Cortex of kidney (tissue), 1 donor: ENCODE results near the gene IKZF5.
A peak's percentile ranks its signal among the peaks of the same experiment; 100 is the strongest.

Experiments used
- DNase-seq: peaks from one replicate; lab custom pipeline; 2025; lab: John Stamatoyannopoulos, UW

The IKZF5 gene, protein sequence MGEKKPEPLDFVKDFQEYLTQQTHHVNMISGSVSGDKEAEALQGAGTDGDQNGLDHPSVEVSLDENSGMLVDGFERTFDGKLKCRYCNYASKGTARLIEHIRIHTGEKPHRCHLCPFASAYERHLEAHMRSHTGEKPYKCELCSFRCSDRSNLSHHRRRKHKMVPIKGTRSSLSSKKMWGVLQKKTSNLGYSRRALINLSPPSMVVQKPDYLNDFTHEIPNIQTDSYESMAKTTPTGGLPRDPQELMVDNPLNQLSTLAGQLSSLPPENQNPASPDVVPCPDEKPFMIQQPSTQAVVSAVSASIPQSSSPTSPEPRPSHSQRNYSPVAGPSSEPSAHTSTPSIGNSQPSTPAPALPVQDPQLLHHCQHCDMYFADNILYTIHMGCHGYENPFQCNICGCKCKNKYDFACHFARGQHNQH

DNA sequence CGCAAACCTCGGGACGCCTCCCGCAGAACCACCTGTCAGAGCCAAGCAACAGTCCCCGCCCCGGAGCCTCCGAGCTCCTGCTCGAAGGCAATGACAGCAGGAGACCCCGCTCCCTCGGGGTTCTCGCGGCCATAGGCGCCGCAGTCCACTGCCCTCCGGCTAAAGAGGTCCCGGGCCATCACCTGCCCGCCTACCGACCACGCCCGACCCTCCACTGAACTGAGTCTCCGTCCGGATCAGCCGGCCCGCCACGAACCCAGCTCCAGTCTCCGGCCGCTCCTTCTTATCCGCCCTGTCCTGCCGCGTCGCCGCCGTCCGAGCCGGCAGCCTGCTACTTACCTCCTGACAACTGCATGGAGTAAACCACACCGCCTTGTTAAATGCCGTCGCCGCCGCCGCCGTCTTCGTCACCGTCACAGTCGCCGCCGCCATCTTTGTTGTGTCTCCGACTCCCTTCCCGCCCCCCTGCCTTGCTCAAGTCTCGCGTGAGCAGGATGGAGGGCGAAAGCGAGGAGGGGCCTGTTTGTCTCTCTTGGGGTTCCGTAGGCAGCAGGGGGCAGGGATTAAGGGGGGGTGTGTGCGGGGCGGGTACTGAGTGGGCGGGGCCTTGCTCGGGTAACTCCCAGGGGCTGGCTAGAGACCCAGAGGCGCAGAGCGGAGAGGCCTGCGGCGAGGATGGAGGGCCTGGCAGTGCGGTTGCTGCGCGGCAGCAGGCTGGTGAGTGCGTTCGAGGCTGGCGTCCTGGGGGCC is at the start of gene IKZF5, which contains the start of gene ACADSB:
IKZF5 (minus strand) TSS at position 441 of the 750 bp plus-strand sequence. CDS start 10,170 bp downstream, outside the sequence.
ACADSB (plus strand) TSS at position 652 of the 750 bp plus-strand sequence; CDS start at position 676, 24 bp downstream.
- peak; percentile 37 for DNase-seq

DNA sequence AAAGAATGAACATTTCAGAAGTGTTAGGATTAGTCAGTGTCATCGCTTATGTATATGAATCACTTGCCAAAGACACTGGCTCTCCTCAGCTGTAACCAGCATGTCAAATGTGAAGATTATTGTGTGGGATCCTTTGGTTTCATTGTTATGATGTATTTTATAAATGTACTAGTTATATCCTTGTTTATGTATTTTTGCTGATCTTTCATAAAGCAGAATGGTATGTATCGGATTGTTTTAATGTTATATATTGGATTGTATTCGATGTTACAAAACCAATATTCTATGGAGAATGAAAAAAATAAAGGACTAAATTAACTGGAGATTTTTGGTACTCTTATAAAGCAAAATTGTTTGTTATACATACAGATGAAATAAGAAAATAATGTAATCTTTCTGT is 49.4 kb upstream of the IKZF5 start:
- DNase-seq: no peak

DNA sequence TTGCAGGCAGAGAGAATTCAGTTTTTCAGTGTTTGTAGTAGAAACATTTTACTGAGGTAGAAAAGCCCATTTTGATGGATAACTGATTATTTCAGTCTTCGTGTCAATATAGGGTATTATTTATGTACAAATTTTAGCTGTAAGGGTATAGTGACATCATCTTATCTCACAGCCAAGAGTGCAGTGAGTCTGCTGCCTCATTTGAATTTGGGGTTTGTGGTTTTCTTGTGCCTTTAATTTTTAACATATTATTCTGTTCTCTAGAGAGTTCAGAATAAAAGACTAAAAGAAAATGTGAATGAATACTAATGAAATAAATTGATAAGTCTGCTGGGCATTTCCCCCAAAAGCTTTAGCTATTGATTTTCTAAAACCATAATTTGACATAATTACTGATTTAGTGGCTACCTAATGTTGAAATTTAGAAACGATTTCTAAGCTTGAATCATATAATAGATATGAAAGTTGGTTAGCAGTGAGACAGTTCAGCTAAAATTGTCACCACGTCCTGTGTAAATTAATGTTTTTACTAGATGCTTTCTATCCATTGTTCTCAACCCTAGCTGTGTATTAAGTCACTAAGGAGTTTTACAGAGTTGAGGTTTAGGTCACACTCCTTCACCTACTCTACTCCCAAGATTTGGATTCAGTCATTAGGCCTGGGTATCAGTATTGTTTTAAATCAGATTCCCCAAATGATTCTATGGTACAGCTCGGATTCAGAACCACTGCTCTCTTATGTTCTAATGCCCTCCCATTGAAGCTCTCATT is 37.6 kb upstream of the IKZF5 start:
- DNase-seq: no peak

DNA sequence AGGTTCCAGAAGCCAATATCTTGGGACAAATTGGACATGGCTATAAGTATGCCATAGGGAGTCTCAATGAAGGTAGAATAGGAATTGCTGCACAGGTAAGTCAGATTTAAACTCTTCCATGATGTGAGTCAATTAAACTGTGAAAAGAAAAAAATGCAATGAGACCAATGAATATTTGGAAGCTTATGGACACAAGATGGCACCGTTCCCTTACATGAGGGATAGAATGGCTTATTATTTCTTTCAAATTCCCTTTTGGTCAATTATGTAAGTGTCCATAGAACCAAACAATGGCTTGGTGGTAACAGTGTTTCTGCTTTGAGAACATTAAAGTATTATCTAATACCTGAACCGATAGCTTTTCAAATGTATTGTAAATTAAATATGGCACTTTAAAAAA is 35.8 kb upstream of the IKZF5 start:
- no peak for DNase-seq

DNA sequence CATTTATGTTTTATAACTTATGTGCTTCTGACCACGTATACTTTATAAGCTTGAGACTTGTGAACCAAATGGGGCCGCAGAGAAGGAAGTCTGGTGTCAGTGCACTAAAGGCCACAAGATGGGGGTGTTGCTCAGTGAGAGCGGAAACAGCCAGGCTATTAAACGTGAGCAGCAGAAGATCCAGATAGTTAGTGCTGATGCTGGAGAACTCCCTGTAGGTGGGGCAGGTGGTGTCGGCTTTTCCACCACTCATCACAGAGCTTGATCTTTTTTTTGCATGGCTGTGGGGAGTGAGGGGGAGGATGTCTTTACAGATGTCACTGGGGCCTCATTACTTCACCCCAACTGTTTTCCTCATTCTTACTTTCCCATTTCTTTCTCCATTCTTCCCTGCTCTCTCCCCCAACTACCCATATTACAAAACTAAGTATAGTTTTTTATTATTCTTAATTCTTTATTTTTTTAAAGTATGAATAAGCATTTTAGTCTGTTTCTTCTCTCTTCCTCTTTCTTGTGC is 34.9 kb upstream of the IKZF5 start:
- no peak for DNase-seq

DNA sequence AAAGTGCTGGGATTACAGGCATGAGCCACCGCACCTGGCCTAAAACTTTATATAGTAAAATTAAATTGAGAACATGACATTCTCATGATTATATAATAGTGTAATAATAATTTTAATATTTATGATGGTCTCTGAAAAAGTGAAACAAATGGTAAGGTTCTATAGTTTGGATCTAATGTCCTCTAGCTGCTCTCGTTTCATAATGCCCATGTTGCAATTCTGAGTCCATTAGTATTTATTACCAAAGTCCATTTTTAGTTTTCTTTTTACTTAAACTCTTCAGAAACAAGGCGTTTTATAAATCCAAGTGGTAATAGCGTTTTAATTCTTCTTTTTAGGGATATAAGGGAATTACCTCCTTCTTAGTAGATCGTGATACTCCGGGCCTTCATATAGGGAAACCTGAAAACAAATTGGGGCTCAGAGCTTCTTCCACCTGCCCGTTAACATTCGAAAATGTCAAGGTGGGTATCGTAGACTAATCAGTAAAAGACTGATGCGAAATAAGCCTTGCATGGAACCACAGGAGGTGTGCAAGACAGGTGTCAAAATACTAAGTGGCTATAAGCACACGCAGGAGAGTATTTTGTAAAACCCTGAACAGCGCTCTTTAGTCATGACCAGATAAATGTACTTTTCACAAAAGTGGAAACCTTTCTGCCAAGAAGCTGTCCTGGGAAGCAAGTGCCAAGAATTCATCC is 34.3 kb upstream of the IKZF5 start:
- DNase-seq: no peak

DNA sequence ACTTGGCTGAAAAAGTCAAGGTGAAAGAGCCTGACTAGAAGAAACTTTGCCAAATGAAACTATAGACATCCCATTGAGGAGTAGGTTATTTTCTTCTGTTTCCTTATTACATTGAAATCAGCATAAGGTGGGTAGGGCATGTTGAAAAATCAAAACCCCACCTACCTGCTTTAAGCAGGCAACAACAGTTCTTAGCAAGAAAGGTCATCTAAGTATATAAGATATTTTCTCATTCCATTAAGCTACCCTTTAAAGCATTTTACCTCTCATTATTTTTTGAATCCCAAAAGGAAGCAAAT is 31.0 kb upstream of the IKZF5 start:
- no peak for DNase-seq

DNA sequence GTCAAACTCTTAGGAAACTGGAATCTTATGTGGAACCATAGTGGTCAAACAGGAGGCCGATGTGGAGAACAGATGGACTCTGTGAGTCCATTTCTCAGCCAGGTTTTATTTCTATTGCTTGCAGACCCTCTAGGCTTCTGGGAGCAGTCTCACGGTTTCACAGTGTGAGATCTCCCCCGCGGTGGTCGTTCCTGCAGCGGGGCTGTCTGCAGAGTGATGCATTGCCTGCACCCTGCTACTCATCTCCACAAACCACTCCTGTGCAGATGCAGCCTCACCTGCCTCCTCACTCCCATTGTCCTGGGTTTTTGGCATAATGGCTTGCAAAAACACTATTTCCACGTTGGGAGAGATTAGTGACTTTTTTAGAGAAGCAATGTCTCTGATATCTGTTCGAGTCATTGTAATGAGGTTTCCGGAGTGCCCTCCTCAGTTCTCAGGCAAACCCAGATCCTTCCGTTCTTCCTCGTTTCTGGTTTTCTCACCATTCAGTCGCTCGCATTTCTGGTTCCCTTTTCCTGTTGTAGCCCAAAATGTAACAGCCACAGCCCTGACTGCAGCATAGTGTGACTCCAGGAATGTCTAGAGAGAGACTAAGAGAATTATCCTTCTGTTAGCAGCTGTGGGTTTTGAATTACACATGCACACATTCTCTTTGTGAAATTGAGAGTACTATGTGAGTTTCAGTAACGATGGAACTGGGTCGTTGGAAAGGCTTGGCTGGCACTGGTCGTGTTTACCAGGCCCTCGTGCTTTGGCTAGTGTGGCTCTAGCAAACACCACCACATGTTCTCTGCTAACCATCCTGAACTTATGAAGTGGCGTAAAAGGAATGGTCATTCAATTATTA is 30.4 kb upstream of the IKZF5 start:
- no peak for DNase-seq

DNA sequence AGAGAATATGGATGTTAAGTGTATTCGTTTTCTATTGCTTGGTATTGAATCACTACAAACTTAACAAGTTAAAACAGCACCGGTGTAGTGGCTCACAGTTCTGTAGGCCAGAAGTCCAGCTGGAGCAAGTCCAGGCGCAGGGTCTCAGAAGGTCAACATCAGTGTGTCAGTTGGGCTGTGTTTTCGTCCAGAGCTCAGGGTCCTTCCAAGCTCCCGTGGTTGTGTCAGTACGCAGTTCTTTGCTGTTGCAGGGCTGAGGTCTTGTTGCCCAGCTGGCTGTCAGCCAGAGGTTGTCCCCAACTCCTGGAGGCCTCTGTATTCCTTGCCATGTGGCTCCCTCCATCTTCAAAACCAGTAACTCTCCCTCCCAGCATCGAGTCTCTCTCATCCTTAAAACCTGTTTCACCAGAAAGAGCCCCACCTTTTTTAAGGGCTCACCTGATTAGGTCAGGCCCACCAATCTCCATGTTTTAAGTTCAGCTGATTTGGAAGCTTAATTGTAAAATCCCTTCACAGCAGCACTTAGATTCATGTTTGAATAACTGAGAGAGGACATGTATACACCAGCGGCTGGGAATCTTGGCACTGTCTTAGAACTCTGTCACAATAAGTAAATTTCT is 27.0 kb upstream of the IKZF5 start:
- DNase-seq: no peak

DNA sequence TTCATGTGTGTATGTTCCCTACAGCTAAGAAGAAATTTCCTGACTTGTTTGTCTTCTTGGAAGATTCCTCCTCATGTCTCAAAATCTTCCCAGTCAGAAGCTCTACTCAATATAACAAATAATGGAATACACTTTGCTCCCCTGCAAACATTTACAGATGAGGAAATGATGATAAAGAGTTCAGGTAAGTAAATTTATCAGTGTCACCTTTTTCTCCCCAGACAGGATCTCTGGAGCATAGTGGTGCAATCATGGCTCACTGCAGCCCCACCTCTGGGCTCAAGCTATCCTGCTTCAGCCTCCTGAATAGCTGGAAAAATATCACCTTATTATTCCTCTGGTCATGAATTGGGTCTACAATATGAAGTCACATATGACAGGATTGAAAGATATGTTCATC is 25.7 kb upstream of the IKZF5 start:
- no peak for DNase-seq

DNA sequence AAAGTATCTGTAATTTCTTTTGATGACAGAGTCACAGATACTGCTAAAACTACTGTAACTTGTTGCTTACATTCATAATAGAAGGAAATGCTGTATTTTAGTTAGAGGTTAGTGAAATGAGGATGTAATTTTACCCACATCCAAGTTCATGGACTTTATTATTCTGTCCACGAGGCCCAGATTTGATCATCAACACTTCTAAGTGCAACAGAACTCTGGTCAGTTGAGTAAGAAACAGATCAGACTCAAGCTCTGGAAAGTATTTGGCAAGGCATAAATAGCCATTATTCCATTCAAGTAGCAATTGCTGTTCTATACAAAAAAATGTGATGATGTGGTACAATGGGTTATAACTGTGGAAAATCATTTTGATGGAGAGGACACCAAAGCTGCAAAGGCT is 22.5 kb upstream of the IKZF5 start:
- DNase-seq: no peak

DNA sequence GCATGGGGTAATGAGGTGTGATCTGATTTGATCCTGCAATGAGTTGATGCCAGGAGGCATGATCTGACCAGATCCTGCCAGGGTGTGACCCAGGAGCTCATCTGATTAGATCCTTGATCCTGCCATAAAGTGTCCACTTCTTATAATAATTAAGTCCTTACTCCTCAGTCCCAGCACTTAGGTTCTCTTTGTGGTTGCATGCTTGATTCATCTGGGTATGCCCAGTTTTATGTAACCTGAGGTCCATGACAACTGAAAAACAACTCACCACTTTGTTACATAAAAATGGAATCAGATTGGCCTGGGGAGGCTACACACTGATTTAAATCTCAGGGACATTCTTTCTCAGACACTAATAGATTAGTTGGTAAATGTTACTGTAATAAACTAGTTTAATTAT is 19.3 kb upstream of the IKZF5 start:
- no peak for DNase-seq

DNA sequence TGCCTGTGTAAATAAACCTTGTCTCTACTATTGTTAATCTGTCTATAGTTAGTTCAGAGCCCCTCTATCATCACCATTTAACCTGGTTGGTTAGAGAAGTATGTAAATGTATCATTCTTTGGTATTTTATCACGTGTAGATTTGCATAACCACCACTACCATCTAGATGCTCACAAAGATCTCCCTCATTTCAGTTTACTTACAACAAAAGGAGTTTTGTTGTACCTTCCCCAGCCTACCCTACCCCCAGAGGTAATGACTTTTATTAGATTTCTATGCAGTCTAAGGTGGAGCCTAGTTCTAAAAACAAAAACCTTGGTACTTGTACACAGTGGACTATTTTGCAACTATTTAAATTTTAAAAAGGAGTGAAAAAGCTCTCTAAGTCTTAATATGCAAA is 17.7 kb upstream of the IKZF5 start:
- no peak for DNase-seq

DNA sequence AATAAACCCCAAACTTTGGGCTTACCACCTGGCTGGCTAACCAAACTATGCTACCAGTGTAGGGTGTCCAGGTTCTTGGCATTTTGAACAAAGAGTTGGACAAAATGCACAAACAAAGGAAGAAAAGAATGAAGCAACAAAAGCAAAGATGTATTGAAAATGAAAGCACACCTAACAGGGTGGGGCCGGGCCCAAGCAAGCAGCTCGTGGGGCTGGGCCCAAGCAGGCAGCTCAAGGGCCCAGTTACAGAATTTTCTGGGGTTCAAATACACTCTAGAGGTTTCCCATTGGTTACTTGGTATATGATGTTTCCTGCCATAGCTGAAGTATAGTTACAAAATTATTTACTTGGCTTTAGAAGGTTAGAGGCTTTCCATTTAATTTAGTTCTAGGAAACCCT is 15.9 kb upstream of the IKZF5 start:
- no peak for DNase-seq

DNA sequence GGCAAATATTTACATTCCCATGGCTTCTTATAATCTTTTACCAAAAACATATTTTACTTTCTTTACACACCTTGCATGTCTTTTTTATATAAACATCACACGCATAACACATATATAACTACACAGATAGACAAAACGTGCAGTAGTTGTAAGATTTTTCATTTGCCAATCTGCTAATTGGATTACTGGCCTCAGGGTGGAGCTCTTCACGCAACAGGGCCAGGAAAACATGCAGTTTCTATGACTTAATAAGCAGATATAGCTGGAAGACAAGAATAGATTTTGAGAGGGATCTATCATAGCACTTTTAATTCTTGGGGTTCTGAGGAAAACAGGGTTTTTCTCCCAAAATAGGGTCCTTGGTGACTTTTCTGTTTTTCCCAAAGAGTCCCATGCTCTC is 12.9 kb upstream of the IKZF5 start:
- DNase-seq: no peak

DNA sequence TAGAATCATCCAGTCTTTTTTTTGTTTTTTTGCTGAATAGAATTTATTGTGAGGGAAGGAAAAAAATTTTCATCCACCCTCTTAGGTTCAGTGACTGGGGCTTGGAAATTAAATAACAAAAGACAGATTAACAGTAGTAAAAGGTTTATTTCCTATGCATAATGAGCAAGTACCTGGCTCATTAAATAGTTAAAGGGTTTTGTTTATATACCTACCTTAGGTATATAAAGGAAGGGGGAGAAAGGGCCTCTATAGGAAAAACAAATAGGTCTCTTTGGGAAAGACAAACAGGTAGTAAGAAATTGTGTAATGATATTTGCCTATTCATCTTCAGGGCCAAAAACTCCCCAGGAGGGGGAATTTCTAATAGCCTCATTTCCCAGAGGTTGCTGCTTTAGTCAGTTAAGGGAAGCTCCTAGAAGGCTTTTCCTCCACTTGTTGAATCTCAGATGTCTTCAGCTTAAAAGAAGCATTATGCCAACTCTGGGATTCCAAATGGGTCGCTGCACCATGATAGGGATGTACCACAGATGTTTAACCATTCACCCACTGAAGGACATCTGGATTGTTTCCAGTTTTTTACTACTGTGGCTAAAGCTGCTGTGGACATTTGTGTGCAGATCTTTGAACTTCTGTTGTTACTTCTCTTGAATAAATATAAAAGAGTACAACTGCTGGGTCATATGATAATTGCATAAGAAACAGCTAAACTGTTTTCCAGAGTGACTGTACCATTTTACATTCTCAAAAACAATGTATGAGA is 11.5 kb upstream of the IKZF5 start:
- no peak for DNase-seq

DNA sequence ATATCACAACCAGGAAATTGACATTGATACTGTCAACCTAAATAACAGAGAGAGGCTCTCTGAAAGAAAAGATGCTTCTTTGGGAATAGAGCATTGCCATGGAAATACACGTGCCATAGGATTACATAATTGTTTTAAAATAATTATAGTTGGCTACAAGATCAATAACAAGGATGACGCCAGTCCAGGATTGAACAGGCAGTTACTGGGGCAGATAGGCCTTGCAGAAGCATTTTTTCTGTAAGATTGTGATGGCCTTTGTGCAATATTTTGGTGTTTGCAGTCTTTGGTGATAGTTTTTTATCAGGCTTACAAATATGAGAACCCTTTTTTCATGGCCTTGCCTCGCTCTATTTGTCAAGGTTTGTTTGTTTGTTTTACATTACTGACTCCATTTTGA is 10.7 kb upstream of the IKZF5 start:
- no peak for DNase-seq

DNA sequence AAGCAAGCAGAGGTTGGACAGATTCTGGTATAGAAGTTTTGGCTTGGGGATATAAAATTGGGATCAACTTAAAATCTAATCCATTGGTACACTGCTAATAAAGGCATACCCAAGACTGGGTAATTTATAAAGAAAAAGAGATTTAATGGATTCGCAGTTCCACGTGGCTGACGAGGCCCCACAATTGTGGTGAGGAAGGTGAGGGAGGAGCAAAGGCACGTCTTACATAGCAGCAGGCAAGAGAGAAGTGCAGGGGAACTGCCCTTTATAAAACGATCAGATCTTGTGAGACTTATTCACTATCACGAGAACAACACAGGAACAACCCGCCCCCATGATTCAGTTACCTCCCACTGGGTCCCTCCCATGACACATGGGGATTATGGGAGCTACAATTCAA is 9.9 kb upstream of the IKZF5 start:
- DNase-seq: no peak

DNA sequence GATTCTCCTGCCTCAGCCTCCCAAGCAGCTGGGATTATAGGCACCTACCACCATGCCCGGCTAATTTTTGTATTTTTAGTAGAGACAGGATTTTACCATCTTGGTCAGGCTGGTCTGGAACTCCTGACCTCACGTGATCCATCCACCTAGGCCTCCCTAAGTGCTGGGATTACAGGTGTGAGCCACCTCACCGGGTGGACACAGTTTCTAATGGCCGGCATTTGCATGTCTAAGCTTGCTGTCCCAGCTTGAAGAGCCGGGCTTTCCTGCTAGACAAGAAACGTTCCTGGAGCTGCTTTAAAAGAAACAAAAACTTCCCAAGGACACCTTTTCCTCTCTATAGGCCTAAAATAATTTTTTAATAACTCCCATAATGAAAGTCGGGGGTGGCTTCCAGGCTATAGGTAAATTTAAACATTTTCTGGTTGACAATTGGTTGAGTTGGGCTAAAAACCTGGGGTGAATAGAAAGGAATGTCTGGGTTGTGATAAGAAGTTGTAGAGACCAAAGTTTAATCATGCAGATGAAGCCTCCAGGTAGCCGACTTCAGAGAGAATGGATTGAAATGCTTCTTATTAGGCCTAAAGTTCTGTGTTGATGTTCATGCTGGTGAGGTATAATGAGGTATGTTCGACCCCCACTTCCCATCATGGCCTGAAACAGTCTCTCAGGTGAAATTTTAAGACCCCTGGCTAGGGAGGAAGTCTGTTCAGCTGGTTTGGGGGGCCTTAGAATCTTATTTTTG is 9.0 kb upstream of the IKZF5 start:
- DNase-seq: no peak
